GM21717 (cell line): ENCODE results near the gene DOCK11.

Experiments used
- ATAC-seq: cut with Tn5 transposase; IDR thresholded peaks from one replicate; pipeline ENCODE4 v1.9.1; 2021; ENCODE audit warnings: mild to moderate bottlenecking, moderate library complexity; ENCODE audit not compliant: unreplicated experiment

Gene DOCK11

DNA sequence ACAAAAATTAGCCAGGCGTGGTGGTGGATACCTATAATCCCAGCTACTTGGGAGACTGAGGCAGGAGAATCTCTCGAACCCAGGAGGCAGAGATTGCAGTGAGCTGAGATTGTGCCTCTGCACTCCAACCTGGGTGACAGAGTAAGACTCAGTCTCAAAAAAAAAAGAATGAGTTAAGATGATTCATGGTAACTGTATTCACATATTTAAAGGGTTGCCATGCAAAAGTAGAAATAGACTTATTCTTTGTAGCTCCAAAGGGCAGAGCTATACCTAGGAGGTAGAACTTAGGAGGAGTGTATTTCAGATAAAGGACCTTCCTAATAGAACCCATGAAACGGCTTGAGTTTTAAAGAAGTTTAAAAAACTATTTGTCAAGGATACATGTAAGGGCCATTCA lies 127.4 kb downstream of the DOCK11 start:
- ATAC-seq: no peak

DNA sequence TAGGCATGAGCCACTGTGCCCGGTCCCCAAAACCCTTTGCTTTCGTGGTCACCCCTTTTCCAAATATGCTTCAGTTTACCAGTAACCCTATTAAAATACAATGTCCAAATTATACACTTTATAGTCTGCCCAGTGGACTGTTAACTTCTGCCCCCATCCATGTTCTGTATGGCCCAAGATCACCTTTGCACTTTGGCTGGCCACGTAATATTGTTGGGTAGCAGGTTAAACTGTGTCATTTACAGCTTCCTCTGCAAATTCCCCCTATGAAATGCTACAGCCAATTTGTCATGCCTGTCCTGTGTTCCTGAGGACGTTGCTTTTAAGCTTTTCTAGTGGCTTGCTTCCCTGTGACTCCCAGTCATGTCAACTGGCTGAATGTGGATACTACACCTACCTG lies 130.7 kb downstream of the DOCK11 start:
- no peak for ATAC-seq

- ATAC-seq: no peak
Observed at GRCh38 chrX:118627084-118627758, 131.6 kb downstream of the DOCK11 start.

GRCh38 chrX:118630848-118631247 lies 135.2 kb downstream of the DOCK11 start:
- no peak for ATAC-seq

- ATAC-seq: peak; percentile 61
Observed at GRCh38 chrX:118631586-118631985, 136.0 kb downstream of the DOCK11 start.

- no peak for ATAC-seq
Observed at GRCh38 chrX:118632862-118633261, 137.2 kb downstream of the DOCK11 start.

- ATAC-seq: no peak
Observed at GRCh38 chrX:118633530-118633929, 137.9 kb downstream of the DOCK11 start.

GRCh38 chrX:118634336-118634735 lies 138.7 kb downstream of the DOCK11 start:
- ATAC-seq: no peak

- no peak for ATAC-seq
Observed at GRCh38 chrX:118637997-118638396, 142.4 kb downstream of the DOCK11 start.

- ATAC-seq: no peak
Observed at GRCh38 chrX:118644378-118644777, 148.8 kb downstream of the DOCK11 start.

DNA sequence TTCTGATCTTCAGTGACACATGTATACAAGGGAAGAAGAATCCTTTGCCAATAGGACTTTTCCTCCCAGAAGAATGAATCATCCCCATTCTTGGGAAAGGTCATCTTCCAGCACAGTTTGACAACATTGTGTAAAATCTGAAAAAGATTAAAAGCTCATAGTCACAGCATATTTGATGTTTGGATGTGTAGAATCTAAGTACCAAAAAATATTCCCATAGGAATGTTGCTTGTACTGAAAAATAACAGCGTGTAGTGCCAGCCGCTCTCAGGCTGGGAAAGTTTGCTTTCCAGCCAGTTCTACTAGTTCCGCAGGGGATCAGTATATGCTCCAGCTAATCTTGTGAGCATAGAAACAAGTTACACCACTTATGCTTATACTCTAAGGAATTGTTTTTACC lies 157.1 kb downstream of the DOCK11 start:
- no peak for ATAC-seq

- ATAC-seq: no peak
Observed at GRCh38 chrX:118654331-118654730, 158.7 kb downstream of the DOCK11 start.

DNA sequence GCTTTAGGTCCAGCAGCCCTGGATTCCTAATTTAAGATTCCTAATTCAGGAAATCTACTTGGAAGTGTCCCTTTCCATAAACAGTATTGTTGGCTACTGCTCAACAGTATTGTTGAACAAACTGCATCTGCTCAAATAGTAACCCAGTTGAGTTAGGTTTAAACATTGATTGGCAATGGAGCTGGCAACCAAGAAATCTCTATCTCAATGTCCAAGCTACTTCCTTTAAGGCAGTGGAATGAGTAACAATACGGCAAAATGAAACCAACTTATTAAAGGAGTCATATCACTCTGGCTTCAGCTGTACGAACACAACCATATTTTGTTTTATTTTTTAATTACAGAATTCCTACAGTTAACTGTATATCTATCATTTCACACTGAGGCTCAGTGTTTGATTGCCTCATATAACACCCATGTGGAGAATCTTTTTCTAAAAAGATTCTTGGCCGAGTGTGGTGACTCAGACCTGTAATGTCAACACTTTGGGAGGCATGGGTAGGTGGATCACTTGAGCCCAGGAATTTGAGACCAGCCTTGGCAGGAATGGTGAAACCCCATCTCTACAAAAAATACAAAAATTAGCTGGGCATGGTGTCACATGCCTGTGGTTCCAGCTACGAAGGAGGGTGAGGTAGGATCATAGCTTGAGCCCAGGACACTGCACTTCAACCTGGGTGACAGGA lies 160.1 kb downstream of the DOCK11 start:
- ATAC-seq: no peak

- ATAC-seq: no peak
Observed at GRCh38 chrX:118657413-118657812, 161.8 kb downstream of the DOCK11 start.

- no peak for ATAC-seq
Observed at GRCh38 chrX:118660085-118660484, 164.5 kb downstream of the DOCK11 start.

DNA sequence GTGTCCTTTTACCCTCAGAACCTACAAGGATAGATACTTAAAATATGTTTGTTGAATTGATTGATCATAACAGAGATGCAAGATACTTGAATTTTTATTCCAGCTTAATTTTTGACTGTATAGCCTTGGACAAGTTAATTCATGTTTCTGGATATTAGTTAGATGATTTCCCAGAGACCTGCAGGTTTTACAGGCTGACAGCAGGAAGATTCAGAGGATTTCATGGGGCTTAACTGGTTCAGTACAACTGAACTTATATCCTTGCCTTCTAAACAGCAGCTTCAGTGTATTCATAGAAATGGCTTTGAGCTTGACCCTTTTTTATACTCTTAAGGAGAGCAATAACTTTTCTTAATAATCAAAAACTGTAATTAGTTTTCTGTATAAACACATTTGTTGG lies 169.6 kb downstream of the DOCK11 start:
- no peak for ATAC-seq

GRCh38 chrX:118666521-118666920 lies 170.9 kb downstream of the DOCK11 start:
- ATAC-seq: no peak

- ATAC-seq: no peak
Observed at GRCh38 chrX:118669435-118669834, 173.8 kb downstream of the DOCK11 start.

GRCh38 chrX:118675326-118675965 lies 179.8 kb downstream of the DOCK11 start:
- no peak for ATAC-seq

DNA sequence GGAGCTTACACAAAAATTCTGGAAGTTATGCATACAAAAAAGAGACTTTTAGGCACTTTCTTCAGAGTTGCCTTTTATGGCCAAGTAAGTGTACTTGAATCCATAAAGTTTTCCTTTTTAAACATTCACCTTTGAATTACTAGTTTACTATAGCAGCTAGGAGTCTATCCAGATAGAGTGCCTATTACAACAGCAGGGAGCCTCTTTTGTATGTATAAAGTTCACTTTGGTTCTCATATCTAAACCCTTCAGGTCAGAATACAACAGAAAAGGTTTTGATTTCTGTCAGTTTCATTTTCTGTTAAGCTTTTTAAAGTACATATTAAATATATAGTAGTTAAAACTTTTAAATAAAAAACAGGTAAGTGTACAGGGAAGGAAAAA lies 180.3 kb downstream of the DOCK11 start:
- ATAC-seq: no peak

GRCh38 chrX:118677318-118677717 lies 181.7 kb downstream of the DOCK11 start:
- ATAC-seq: no peak

GRCh38 chrX:118679290-118679689 lies 183.7 kb downstream of the DOCK11 start:
- no peak for ATAC-seq
